ENCODE data around the gene GFY.

The GFY gene

GRCh38 chr19:49391581-49392399 lies 33.4 kb upstream of the GFY start:
- peaks cover 0 to 4% of the 10 kb centered on the region in 2 donors for H3K4me1 ChIP-seq (ENCODE audit: control insufficient read depth in 1 of 2, insufficient read depth in 2 of 2, low read length in 2 of 2)
- no peak overlapping the region for H3K9ac ChIP-seq (ENCODE audit: low read depth in 1 of 2, low read length in 2 of 2)
- no peak overlapping the region for H3K27ac ChIP-seq (ENCODE audit: low read depth, low read length)
- H3K27me3 ChIP-seq (ENCODE audit: control insufficient read depth in 1 of 2, insufficient read depth in 2 of 2, low read length in 2 of 2), result peaks cover 0 to 6% of the 10 kb centered on the region in 2 donors
- no peak overlapping the region for H3K4me3 ChIP-seq (ENCODE audit: low read depth in 1 of 2, low read length in 2 of 2)
- H3K9me3 ChIP-seq (ENCODE audit: control insufficient read depth in 1 of 2, low read length in 2 of 2), result no peaks in the 10 kb centered on the region
- no peaks in the 10 kb centered on the region for H3K36me3 ChIP-seq (ENCODE audit: control insufficient read depth in 1 of 2, insufficient read depth in 2 of 2, low read length in 2 of 2)

GRCh38 chr19:49393881-49394280 lies 31.3 kb upstream of the GFY start:
- peaks cover 0 to 6% of the 10 kb centered on the region in 2 donors for H3K27me3 ChIP-seq (ENCODE audit: control insufficient read depth in 1 of 2, insufficient read depth in 2 of 2, low read length in 2 of 2)
- H3K9ac ChIP-seq (ENCODE audit: low read depth in 1 of 2, low read length in 2 of 2), result no peak overlapping the region
- H3K9me3 ChIP-seq (ENCODE audit: control insufficient read depth in 1 of 2, low read length in 2 of 2), result no peaks in the 10 kb centered on the region
- peaks cover 0 to 4% of the 10 kb centered on the region in 2 donors for H3K4me1 ChIP-seq (ENCODE audit: control insufficient read depth in 1 of 2, insufficient read depth in 2 of 2, low read length in 2 of 2)
- no peak overlapping the region for H3K27ac ChIP-seq (ENCODE audit: low read depth, low read length)
- H3K4me3 ChIP-seq (ENCODE audit: low read depth in 1 of 2, low read length in 2 of 2), result no peak overlapping the region
- no peaks in the 10 kb centered on the region for H3K36me3 ChIP-seq (ENCODE audit: control insufficient read depth in 1 of 2, insufficient read depth in 2 of 2, low read length in 2 of 2)

DNA sequence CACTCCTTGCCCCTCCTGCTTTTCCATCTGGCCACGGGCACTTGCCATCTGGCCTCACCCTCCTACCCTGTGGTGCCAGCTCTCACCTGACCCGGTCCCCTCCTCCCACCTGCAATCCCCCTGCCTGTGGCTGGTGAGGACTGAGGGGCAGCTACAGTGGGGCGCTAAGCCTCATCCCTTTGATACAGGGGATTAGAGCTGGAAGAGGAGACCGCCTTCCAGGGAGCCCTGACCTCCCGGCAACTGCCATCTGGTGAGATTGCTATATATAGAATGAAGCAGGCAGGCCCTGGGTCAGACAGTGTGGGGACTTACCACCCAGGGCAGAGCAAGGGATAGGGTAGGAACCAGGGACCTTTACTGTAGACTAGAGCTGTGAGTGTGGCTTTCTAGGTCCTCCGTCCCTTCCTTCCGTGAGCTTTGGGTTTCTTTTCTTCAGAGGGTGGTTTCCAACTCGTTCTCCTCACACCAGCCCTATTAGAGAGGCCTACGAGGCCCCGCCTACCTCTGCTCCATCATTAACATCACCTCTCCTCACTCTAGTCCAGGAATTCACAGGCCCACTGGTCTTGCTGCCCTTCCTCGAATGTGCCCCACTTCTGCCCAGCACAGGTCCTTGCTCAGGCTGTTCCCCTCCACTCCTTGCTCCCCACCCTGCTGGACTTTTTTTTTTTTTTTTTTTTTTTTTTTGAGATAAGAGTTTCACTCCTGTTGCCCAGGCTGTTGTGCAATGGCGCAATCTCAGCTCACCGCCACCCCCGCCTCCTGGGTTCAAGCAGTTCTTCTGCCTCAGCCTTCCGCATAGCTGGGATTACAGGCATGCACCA lies 29.4 kb upstream of the GFY start:
- H3K4me3 ChIP-seq (ENCODE audit: low read depth in 1 of 2, low read length in 2 of 2), result no peak overlapping the region
- no peaks in the 10 kb centered on the region for H3K27me3 ChIP-seq (ENCODE audit: control insufficient read depth in 1 of 2, insufficient read depth in 2 of 2, low read length in 2 of 2)
- no peaks in the 10 kb centered on the region for H3K9me3 ChIP-seq (ENCODE audit: control insufficient read depth in 1 of 2, low read length in 2 of 2)
- H3K27ac ChIP-seq (ENCODE audit: low read depth, low read length), result no peak overlapping the region
- no peak overlapping the region for H3K9ac ChIP-seq (ENCODE audit: low read depth in 1 of 2, low read length in 2 of 2)
- no peaks in the 10 kb centered on the region for H3K36me3 ChIP-seq (ENCODE audit: control insufficient read depth in 1 of 2, insufficient read depth in 2 of 2, low read length in 2 of 2)
- peaks cover 0 to 4% of the 10 kb centered on the region in 2 donors for H3K4me1 ChIP-seq (ENCODE audit: control insufficient read depth in 1 of 2, insufficient read depth in 2 of 2, low read length in 2 of 2)

- Histone ChIP-seq H3K9me3 (ENCODE audit: control insufficient read depth in 1 of 2, low read length in 2 of 2) (no peaks in the 10 kb centered on the region), H3K9ac (ENCODE audit: low read depth in 1 of 2, low read length in 2 of 2) (no peak overlapping the region), H3K4me1 (ENCODE audit: control insufficient read depth in 1 of 2, insufficient read depth in 2 of 2, low read length in 2 of 2) (no peaks in the 10 kb centered on the region), H3K27ac (ENCODE audit: low read depth, low read length) (no peak overlapping the region), H3K4me3 (ENCODE audit: low read depth in 1 of 2, low read length in 2 of 2) (no peak overlapping the region), H3K27me3 (ENCODE audit: control insufficient read depth in 1 of 2, insufficient read depth in 2 of 2, low read length in 2 of 2) (no peaks in the 10 kb centered on the region), H3K36me3 (ENCODE audit: control insufficient read depth in 1 of 2, insufficient read depth in 2 of 2, low read length in 2 of 2) (no peaks in the 10 kb centered on the region)
Measured at GRCh38 chr19:49396738-49397505, 28.3 kb upstream of the GFY start.

DNA sequence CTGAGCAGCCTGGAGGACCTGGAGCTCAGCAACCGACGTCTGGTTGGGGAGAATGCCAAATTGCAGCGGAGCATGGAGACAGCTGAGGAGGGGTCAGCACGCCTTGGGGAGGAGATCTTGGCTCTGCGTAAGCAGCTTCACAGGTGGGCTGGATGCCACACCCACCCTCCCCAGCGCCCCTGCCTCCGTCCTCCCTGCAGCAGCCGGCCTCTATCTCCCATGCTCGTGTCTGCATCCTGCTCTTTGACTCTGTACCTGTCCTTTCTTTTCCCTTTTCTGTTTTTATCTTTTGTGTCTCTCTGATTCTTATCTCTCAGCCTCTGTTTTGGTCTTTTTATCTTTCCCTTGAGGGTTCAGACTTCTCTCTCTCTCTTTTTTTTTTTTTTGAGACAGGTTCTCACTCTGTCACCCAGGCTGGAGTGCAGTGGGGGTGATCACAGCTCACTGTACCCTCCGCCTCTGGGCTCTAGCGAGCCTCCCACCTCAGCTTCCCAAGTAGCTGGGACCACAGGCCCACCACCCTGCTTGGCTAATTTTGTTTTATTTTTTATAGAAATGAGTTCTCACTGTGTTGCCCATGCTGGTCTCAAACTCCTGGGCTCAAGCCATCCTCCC lies 27.1 kb upstream of the GFY start:
- Histone ChIP-seq H3K4me3 (ENCODE audit: low read depth in 1 of 2, low read length in 2 of 2) (no peak overlapping the region), H3K4me1 (ENCODE audit: control insufficient read depth in 1 of 2, insufficient read depth in 2 of 2, low read length in 2 of 2) (no peaks in the 10 kb centered on the region), H3K9me3 (ENCODE audit: control insufficient read depth in 1 of 2, low read length in 2 of 2) (no peaks in the 10 kb centered on the region), H3K27me3 (ENCODE audit: control insufficient read depth in 1 of 2, insufficient read depth in 2 of 2, low read length in 2 of 2) (no peaks in the 10 kb centered on the region), H3K9ac (ENCODE audit: low read depth in 1 of 2, low read length in 2 of 2) (no peak overlapping the region), H3K36me3 (ENCODE audit: control insufficient read depth in 1 of 2, insufficient read depth in 2 of 2, low read length in 2 of 2) (no peaks in the 10 kb centered on the region), H3K27ac (ENCODE audit: low read depth, low read length) (no peak overlapping the region)

DNA sequence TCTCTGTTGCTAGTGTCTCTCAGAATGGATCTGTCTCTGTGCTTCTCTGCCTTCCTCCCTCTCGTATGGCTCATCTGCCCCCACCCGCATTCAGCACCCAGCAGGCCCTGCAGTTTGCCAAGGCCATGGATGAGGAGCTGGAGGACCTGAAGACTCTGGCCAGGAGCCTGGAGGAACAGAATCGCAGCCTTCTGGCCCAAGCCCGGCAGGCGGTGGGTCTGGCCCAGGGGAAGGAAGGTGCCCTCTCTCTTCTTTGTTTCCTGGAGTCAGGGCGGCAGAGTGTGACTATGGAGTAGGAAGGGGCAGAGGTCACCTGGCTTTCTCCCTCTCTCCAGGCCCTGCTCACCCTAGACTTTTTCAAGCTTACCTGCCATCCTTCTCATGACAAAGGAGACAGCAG lies 26.3 kb upstream of the GFY start:
- H3K9me3 ChIP-seq (ENCODE audit: control insufficient read depth in 1 of 2, low read length in 2 of 2), result no peaks in the 10 kb centered on the region

DNA sequence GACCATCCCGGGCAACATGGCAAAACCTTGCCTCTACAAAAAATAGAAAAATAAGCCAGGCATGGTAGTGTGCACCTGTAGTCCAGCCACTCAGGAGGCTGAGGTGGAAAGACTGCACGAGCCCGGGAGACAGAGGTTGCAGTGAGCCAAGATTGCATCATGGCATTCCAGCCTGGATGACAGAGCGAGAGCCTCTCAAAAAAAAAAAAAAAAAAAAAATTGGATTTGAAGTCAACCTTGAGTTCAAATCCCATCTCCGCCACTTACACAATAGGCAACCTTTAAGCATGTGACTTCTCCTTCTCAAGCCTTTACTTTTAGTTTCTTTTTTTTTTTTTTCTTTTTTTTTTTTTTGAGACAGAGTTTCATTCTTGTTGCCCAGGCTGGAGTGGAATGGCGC lies 25.2 kb upstream of the GFY start:
- H3K27ac ChIP-seq (ENCODE audit: low read depth, low read length), result no peak overlapping the region
- no peak overlapping the region for H3K4me3 ChIP-seq (ENCODE audit: low read depth in 1 of 2, low read length in 2 of 2)
- no peaks in the 10 kb centered on the region for H3K9me3 ChIP-seq (ENCODE audit: control insufficient read depth in 1 of 2, low read length in 2 of 2)
- no peaks in the 10 kb centered on the region for H3K4me1 ChIP-seq (ENCODE audit: control insufficient read depth in 1 of 2, insufficient read depth in 2 of 2, low read length in 2 of 2)
- no peak overlapping the region for H3K9ac ChIP-seq (ENCODE audit: low read depth in 1 of 2, low read length in 2 of 2)
- no peaks in the 10 kb centered on the region for H3K27me3 ChIP-seq (ENCODE audit: control insufficient read depth in 1 of 2, insufficient read depth in 2 of 2, low read length in 2 of 2)
- no peaks in the 10 kb centered on the region for H3K36me3 ChIP-seq (ENCODE audit: control insufficient read depth in 1 of 2, insufficient read depth in 2 of 2, low read length in 2 of 2)

More for the DNA sequence above, 26.3 kb upstream of the GFY start:
- Histone ChIP-seq H3K4me3 (ENCODE audit: low read depth in 1 of 2, low read length in 2 of 2) (no peak overlapping the region), H3K9ac (ENCODE audit: low read depth in 1 of 2, low read length in 2 of 2) (no peak overlapping the region), H3K27me3 (ENCODE audit: control insufficient read depth in 1 of 2, insufficient read depth in 2 of 2, low read length in 2 of 2) (no peaks in the 10 kb centered on the region), H3K27ac (ENCODE audit: low read depth, low read length) (no peak overlapping the region), H3K36me3 (ENCODE audit: control insufficient read depth in 1 of 2, insufficient read depth in 2 of 2, low read length in 2 of 2) (no peaks in the 10 kb centered on the region), H3K4me1 (ENCODE audit: control insufficient read depth in 1 of 2, insufficient read depth in 2 of 2, low read length in 2 of 2) (no peaks in the 10 kb centered on the region)

GRCh38 chr19:49403404-49404187 lies 21.6 kb upstream of the GFY start:
- no peaks in the 10 kb centered on the region for H3K27me3 ChIP-seq (ENCODE audit: control insufficient read depth in 1 of 2, insufficient read depth in 2 of 2, low read length in 2 of 2)
- no peaks in the 10 kb centered on the region for H3K4me1 ChIP-seq (ENCODE audit: control insufficient read depth in 1 of 2, insufficient read depth in 2 of 2, low read length in 2 of 2)
- H3K9ac ChIP-seq (ENCODE audit: low read depth in 1 of 2, low read length in 2 of 2), result no peak overlapping the region
- no peak overlapping the region for H3K27ac ChIP-seq (ENCODE audit: low read depth, low read length)
- no peaks in the 10 kb centered on the region for H3K9me3 ChIP-seq (ENCODE audit: control insufficient read depth in 1 of 2, low read length in 2 of 2)
- no peaks in the 10 kb centered on the region for H3K36me3 ChIP-seq (ENCODE audit: control insufficient read depth in 1 of 2, insufficient read depth in 2 of 2, low read length in 2 of 2)
- no peak overlapping the region for H3K4me3 ChIP-seq (ENCODE audit: low read depth in 1 of 2, low read length in 2 of 2)

GRCh38 chr19:49407079-49407478 lies 18.1 kb upstream of the GFY start:
- H3K4me3 ChIP-seq (ENCODE audit: low read depth in 1 of 2, low read length in 2 of 2), result no peak overlapping the region
- peaks cover 4 to 8% of the 10 kb centered on the region in 2 donors for H3K4me1 ChIP-seq (ENCODE audit: control insufficient read depth in 1 of 2, insufficient read depth in 2 of 2, low read length in 2 of 2)
- H3K36me3 ChIP-seq (ENCODE audit: control insufficient read depth in 1 of 2, insufficient read depth in 2 of 2, low read length in 2 of 2), result no peaks in the 10 kb centered on the region
- H3K9ac ChIP-seq (ENCODE audit: low read depth in 1 of 2, low read length in 2 of 2), result no peak overlapping the region
- no peak overlapping the region for H3K27ac ChIP-seq (ENCODE audit: low read depth, low read length)
- no peaks in the 10 kb centered on the region for H3K27me3 ChIP-seq (ENCODE audit: control insufficient read depth in 1 of 2, insufficient read depth in 2 of 2, low read length in 2 of 2)
- no peaks in the 10 kb centered on the region for H3K9me3 ChIP-seq (ENCODE audit: control insufficient read depth in 1 of 2, low read length in 2 of 2)

Data from duodenal mucosa (tissue), 2 donors.